PC-9 (cell line): ENCODE results near the gene BRAF.
"Not testable (repeated sequence)": the region's sequence is repeated elsewhere in the genome, so short reads cannot be mapped to it uniquely, and the experiment has no call there.

Experiments
- CTCF ChIP-seq: fragments of 200-600 bp; sonication (generic); conservative IDR thresholded peaks from 2 replicates; pipeline ENCODE4 v1.6.1; 2017; ENCODE audit warnings: mixed run types, antibody characterized with exemption, mild to moderate bottlenecking, moderate library complexity
- EZH2 ChIP-seq: fragments of 200-600 bp; sonication (generic); IDR thresholded peaks from 2 replicates; pipeline ENCODE4 v1.8.0; 2017; ENCODE audit warnings: antibody characterized with exemption, low read depth

DNA sequence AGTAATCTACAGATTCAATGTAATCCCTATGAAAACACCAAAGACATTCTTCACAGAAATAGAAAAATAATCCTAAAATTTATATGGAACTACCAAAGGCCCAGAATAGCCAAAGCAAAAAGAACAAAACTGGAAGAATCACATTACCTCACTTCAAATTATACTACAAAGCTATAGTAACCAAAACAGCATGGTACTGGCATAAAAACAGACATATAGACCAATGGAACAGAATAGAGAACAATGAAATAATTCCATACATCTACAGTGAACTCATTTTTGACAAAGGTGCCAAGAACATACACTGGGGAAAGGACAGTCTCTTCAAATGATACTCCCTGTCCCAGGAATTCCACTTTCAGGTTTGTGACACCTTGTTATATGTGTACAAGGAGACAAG is 107.3 kb downstream of the BRAF start:
- TF ChIP-seq EZH2, CTCF: not testable (repeated sequence)
